ENCODE measurements around the gene SLIT1. TPM values are rescaled to one million over a fixed set of nuclear protein-coding genes. Genes with fewer than 3 reads are reported as not detected.

SLIT1 gene
- total RNA-seq, 1 donor from 2014 or later, result 0.51 TPM

DNA sequence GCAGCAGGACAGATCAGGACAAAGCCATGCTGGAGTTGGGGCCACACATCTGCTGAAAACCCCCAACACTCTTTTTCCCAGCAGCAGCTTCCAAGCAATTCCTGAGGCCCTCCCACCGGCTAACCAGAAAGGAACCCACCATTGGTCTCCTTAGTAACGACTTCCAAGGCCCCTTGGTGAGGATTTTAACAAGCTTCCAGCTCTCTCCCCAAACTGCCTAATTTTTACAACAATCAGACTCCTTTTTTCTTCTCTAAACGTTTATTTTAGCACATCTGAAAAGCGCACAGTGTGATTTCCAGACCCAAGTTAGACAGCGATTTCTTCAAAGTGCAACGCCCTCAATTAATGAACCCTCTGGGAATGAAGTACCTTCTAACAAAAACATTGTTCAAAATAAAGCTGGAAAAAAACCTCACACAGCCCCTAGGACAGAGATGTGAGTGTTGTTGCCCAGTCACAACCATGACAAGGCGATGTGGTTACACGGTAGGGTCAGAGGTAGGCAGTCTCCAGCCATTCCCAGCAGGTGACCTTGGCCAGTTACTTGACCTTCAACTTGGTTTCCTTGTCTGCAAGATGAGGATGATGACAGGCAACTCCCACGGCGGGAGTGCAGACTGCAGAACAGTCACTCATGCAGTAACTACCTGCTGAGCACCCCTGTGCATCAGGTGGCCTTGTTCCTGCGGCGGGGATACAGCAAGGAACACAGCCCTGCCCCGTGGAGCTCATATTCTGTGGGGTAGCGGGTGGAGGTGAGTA, 82.3 kb downstream of the SLIT1 start:
- no peaks in the 10 kb centered on the region for H3K9me3 Mint-ChIP-seq
- H3K27me3 Mint-ChIP-seq, result peaks cover 31% of the 10 kb centered on the region
- ChIA-PET CTCF (no interaction called here), POLR2A (no interaction called here)
- no peak overlapping the region for H3K4me3 Mint-ChIP-seq
- DNase-seq (no peak), ATAC-seq (ENCODE audit: low read depth) (no peak)
- TF ChIP-seq, protein P1, sequence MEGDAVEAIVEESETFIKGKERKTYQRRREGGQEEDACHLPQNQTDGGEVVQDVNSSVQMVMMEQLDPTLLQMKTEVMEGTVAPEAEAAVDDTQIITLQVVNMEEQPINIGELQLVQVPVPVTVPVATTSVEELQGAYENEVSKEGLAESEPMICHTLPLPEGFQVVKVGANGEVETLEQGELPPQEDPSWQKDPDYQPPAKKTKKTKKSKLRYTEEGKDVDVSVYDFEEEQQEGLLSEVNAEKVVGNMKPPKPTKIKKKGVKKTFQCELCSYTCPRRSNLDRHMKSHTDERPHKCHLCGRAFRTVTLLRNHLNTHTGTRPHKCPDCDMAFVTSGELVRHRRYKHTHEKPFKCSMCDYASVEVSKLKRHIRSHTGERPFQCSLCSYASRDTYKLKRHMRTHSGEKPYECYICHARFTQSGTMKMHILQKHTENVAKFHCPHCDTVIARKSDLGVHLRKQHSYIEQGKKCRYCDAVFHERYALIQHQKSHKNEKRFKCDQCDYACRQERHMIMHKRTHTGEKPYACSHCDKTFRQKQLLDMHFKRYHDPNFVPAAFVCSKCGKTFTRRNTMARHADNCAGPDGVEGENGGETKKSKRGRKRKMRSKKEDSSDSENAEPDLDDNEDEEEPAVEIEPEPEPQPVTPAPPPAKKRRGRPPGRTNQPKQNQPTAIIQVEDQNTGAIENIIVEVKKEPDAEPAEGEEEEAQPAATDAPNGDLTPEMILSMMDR (IDR thresholded peaks at IDR 0.05), result no peak
- no peaks in the 10 kb centered on the region for H3K4me1 Mint-ChIP-seq
- intact Hi-C loops (cut with micrococcal nuclease), result no loop called here
- H3K36me3 Mint-ChIP-seq (ENCODE audit: low read depth), result no peaks in the 10 kb centered on the region
- no peak overlapping the region for H3K27ac Mint-ChIP-seq

- TF ChIP-seq, protein P1 (IDR thresholded peaks at IDR 0.05), result no peak
- no peak for ATAC-seq (ENCODE audit: low read depth)
- no peak for DNase-seq
- ChIA-PET CTCF (no interaction called here), POLR2A (interaction anchor here (0.6 kb wide), 1 partner anchor 1505 kb away, joined by 3 read pairs; no protein-coding TSS in a partner anchor)
- H3K4me1 Mint-ChIP-seq, result no peaks in the 10 kb centered on the region
- peaks cover 35% of the 10 kb centered on the region for H3K27me3 Mint-ChIP-seq
- H3K4me3 Mint-ChIP-seq, result no peak overlapping the region
- no peak overlapping the region for H3K27ac Mint-ChIP-seq
- intact Hi-C loops (cut with micrococcal nuclease), result no loop called here
- H3K9me3 Mint-ChIP-seq, result no peaks in the 10 kb centered on the region
- no peaks in the 10 kb centered on the region for H3K36me3 Mint-ChIP-seq (ENCODE audit: low read depth)
Observed at GRCh38 chr10:97102441-97102840, 83.3 kb downstream of the SLIT1 start.

DNA sequence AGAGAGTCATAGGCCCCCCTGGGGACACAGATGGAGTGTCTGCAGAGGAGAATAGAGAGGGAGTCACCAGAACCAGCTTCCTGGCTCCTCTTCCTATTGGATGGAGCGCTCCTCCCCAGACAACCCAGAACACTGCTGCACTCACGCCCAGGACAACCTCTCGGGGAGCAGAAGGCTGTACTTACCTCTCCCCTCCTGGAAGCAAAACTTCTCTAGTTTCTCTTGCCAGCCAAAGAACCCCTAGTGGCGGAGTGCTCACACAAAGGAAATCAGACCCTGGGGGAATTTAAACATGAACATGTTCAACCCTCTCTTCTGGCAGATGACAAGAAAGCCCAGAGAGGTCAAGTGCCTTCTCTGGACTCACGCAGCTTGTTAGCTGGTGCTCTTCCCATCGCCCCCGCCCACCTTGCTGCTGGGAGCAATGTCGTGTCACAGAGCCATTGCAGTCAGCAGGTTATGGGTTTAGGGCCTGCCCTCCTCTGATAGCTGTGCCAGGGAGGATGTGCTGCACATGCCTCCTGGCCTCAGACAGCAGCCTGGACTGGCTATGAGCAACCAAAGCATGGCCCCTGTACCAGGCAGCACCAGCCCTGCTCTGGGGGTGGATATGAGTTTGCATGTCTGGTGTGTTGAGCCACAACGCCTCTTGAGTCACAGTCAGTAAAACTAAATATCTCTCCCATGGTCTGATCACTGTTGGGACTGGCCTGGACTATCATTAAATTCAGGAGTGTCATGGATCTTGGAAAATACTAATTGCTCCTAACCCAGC, 84.4 kb downstream of the SLIT1 start:
- TF ChIP-seq, protein P1 (IDR thresholded peaks at IDR 0.05), result no peak
- H3K9me3 Mint-ChIP-seq, result no peaks in the 10 kb centered on the region
- H3K4me3 Mint-ChIP-seq, result no peak overlapping the region
- ChIA-PET POLR2A (no interaction called here), CTCF (no interaction called here)
- ATAC-seq (ENCODE audit: low read depth) (no peak), DNase-seq (no peak)
- H3K36me3 Mint-ChIP-seq (ENCODE audit: low read depth), result no peaks in the 10 kb centered on the region
- intact Hi-C loops (cut with micrococcal nuclease), result no loop called here
- peaks cover 40% of the 10 kb centered on the region for H3K27me3 Mint-ChIP-seq
- no peaks in the 10 kb centered on the region for H3K4me1 Mint-ChIP-seq
- no peak overlapping the region for H3K27ac Mint-ChIP-seq

DNA sequence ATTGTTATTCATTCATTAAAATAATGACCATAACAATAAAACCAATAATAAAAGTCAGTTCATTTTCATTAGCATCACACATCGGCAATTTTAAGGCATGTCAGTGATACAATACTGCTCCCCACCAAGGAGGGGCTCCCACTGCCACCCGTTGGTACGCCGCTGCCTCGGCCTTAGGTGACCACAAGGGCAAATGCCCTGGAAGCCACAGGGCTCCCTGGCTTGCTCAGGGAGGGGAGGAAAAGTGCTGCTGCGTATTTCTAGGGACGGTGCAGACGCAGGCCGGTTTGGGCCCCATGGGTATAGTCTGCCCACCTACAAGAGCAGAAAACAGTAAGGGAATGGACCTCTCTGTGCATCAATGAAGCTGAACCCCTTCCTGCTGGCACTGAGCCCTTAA, 85.1 kb downstream of the SLIT1 start:
- no peak overlapping the region for H3K4me3 Mint-ChIP-seq
- H3K36me3 Mint-ChIP-seq (ENCODE audit: low read depth), result no peaks in the 10 kb centered on the region
- DNase-seq, result no peak
- TF ChIP-seq, protein P1 (IDR thresholded peaks at IDR 0.05), result no peak
- ChIA-PET CTCF (no interaction called here), POLR2A (no interaction called here)
- H3K27ac Mint-ChIP-seq, result no peak overlapping the region
- ATAC-seq (ENCODE audit: low read depth), result no peak
- H3K9me3 Mint-ChIP-seq, result no peaks in the 10 kb centered on the region
- peaks cover 6% of the 10 kb centered on the region for H3K4me1 Mint-ChIP-seq
- H3K27me3 Mint-ChIP-seq, result peaks cover 40% of the 10 kb centered on the region
- intact Hi-C loops (cut with micrococcal nuclease), result no loop called here

DNA sequence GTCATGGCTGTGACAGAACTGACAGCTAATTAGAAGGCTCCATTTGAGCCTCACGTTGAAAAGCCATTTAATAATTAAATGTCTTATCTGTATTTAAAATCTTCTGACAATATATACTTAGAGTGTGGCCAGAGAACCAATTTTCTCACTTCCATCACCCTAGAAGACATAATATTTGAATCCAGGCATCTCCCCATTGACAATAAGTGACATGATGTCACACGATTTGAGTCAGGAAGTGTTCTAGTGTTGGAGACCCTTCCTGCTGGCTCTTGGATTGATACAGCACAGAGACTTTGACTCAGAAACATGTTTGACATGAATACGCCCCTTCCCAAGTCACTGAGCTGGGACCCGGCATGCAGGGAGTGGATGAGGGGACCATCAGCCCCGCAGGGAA, 85.9 kb downstream of the SLIT1 start:
- TF ChIP-seq, protein P1 (IDR thresholded peaks at IDR 0.05), result no peak
- Mint-ChIP-seq H3K27me3 (peaks cover 40% of the 10 kb centered on the region), H3K27ac (no peak overlapping the region), H3K4me1 (peaks cover 10% of the 10 kb centered on the region), H3K4me3 (no peak overlapping the region), H3K36me3 (ENCODE audit: low read depth) (no peaks in the 10 kb centered on the region), H3K9me3 (no peaks in the 10 kb centered on the region)
- CTCF ChIA-PET, result no interaction called here
- ATAC-seq (ENCODE audit: low read depth), result no peak
- POLR2A ChIA-PET, result no interaction called here
- DNase-seq, result no peak
- intact Hi-C loops (cut with micrococcal nuclease), result no loop called here

Measured in activated B cell treated with CpG ODN at 0.5 μM for 24 hours (primary cell).